Smooth muscle cell (in vitro differentiated cells): Measurements from ENCODE around the gene LAMTOR4. TPM values are rescaled to one million over a fixed set of nuclear protein-coding genes. Genes with fewer than 3 reads are reported as not detected.

Experiments
- DNase-seq: peaks from one replicate; lab custom pipeline; 2025; ENCODE audit not compliant: unreplicated experiment; lab: John Stamatoyannopoulos, UW
- H2AFZ ChIP-seq: fragments of 200-600 bp; sonication (generic); 2 replicates; pipeline ENCODE4 v1.6.0; 2016; ENCODE audit warnings: antibody characterized with exemption, low read depth, mild to moderate bottlenecking
- H3F3A ChIP-seq: fragments of 200-600 bp; sonication (generic); 2 replicates; pipeline ENCODE4 v1.6.0; 2017; ENCODE audit warnings: antibody characterized with exemption, low read depth
- H3K27ac ChIP-seq: fragments of 200-600 bp; sonication (generic); 2 replicates; pipeline ENCODE4 v1.5.1; 2016; ENCODE audit warnings: low read depth, mild to moderate bottlenecking
- H3K27me3 ChIP-seq: fragments of 200-600 bp; sonication (generic); 2 replicates; pipeline ENCODE4 v1.6.1; 2016; ENCODE audit warnings: low read depth, mild to moderate bottlenecking
- H3K36me3 ChIP-seq: fragments of 200-600 bp; sonication (generic); 2 replicates; pipeline ENCODE4 v1.5.1; 2016; ENCODE audit warnings: low read depth
- H3K4me1 ChIP-seq: fragments of 200-600 bp; sonication (generic); 2 replicates; pipeline ENCODE4 v1.5.1; 2016; ENCODE audit warnings: low read depth
- H3K4me2 ChIP-seq: fragments of 200-600 bp; sonication (generic); 2 replicates; pipeline ENCODE4 v1.6.0; 2016; ENCODE audit warnings: mild to moderate bottlenecking
- H3K4me3 ChIP-seq: fragments of 200-600 bp; sonication (generic); 2 replicates; pipeline ENCODE4 v1.5.1; 2016; ENCODE audit warnings: mild to moderate bottlenecking
- H3K79me2 ChIP-seq: fragments of 200-600 bp; sonication (generic); 2 replicates; pipeline ENCODE4 v1.6.0; 2016; ENCODE audit warnings: low read depth, mild to moderate bottlenecking
- H3K9ac ChIP-seq: fragments of 200-600 bp; sonication (generic); 2 replicates; pipeline ENCODE4 v1.6.0; 2016; ENCODE audit warnings: low read depth
- H3K9me3 ChIP-seq: fragments of 200-600 bp; sonication (generic); replicated peaks from 2 replicates; pipeline ENCODE4 v1.5.1; 2016; ENCODE audit warnings: low read depth
- H4K20me1 ChIP-seq: fragments of 200-600 bp; sonication (generic); 2 replicates; pipeline ENCODE4 v1.6.0; 2016; ENCODE audit warnings: low read depth
- WGBS: methylation state at CpG from one replicate; pipeline ENCODE4 v1.1.7; 2016; ENCODE audit warnings: low lambda C conversion rate; 5-methylcytosine and 5-hydroxymethylcytosine counted together
- polyA plus RNA-seq: library from polyadenylated mRNA; unstranded; fragments of >200 nt; fragmentation: Nextera tagmentation; extraction: Ambion mirVana; gene quantifications from 2 replicates; pipeline ENCODE4 v1.2.1, GENCODE V29; 2016
- total RNA-seq: library from RNA; depleted of rRNA; stranded (reverse); fragments of >200 nt; gene quantifications from 2 replicates; pipeline ENCODE4 v1.2.3, GENCODE V29; 2014
- TF ChIP-seq, protein P1 (sequence below): fragments of 200-600 bp; sonication (generic); IDR thresholded peaks from 2 replicates; pipeline ENCODE4 v1.5.1; 2017; ENCODE audit warnings: borderline replicate concordance, mild to moderate bottlenecking, antibody characterized with exemption; ENCODE audit not compliant: insufficient read depth, poor library complexity, severe bottlenecking

The LAMTOR4 gene
- total and polyA plus RNA-seq, 2 experiments from 2014 or later: 108 to 203 TPM

DNA sequence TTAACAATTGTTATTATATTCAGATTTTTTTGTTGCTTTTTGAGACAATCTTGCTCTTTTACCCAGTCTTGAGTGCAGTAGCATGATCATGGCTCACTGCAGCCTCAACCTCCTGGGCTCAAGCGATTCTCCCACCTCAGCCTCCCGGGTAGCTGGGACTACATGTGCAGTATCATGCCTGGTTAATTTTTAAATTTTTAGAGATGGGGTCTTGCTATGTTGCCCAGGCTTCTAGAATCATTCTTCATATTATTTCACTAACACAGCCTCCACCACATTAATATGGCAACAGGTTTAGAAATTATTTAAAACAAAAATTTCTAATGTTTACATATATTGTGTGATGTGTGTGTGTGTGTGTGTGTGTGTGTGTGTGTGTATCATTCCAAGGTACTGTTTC is 1.4 kb upstream of the LAMTOR4 start:
- TF ChIP-seq, protein P1, sequence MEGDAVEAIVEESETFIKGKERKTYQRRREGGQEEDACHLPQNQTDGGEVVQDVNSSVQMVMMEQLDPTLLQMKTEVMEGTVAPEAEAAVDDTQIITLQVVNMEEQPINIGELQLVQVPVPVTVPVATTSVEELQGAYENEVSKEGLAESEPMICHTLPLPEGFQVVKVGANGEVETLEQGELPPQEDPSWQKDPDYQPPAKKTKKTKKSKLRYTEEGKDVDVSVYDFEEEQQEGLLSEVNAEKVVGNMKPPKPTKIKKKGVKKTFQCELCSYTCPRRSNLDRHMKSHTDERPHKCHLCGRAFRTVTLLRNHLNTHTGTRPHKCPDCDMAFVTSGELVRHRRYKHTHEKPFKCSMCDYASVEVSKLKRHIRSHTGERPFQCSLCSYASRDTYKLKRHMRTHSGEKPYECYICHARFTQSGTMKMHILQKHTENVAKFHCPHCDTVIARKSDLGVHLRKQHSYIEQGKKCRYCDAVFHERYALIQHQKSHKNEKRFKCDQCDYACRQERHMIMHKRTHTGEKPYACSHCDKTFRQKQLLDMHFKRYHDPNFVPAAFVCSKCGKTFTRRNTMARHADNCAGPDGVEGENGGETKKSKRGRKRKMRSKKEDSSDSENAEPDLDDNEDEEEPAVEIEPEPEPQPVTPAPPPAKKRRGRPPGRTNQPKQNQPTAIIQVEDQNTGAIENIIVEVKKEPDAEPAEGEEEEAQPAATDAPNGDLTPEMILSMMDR: no peak
- H3K4me2 ChIP-seq: no peak overlapping the region
- DNase-seq: no peak
- H2AFZ ChIP-seq: no peak overlapping the region
- no peak overlapping the region for H3K27ac ChIP-seq
- H3K9ac ChIP-seq: no peak overlapping the region
- H4K20me1 ChIP-seq: no peaks in the 10 kb centered on the region
- H3K4me1 ChIP-seq: peaks cover 7% of the 10 kb centered on the region
- peaks cover 16% of the 10 kb centered on the region for H3K79me2 ChIP-seq
- H3F3A ChIP-seq: no peaks in the 10 kb centered on the region
- no peaks in the 10 kb centered on the region for H3K9me3 ChIP-seq
- no peaks in the 10 kb centered on the region for H3K36me3 ChIP-seq
- H3K4me3 ChIP-seq: no peak overlapping the region
- no peaks in the 10 kb centered on the region for H3K27me3 ChIP-seq
- 98% methylated on average over 2 of the region's 2 CpGs for WGBS

DNA sequence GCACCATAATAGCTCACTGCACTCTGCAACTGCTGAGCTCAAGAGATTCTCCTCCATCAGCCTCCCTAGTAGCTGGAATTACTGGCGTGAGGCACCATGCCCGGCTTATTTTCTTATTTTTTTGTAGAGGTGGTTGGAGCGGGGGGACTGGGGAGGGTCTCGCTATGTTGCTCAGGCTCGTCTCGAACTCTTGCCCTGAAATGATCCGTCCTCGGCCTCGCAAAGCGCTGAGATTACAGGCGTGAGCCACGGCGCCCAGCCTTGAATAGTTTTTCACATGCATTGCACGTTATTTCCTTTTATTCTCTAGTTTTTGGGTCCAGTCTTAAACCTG is 526 bp upstream of the LAMTOR4 start:
- Histone ChIP-seq H3K4me2 (peak overlapping the region; percentile 85), H3K79me2 (peaks cover 16% of the 10 kb centered on the region), H3K4me1 (peaks cover 7% of the 10 kb centered on the region), H3K27me3 (no peaks in the 10 kb centered on the region), H2AFZ (peak overlapping the region; percentile 87), H3K9ac (no peak overlapping the region), H3K27ac (peak overlapping the region; percentile 9), H3K9me3 (no peaks in the 10 kb centered on the region), H3K4me3 (peak overlapping the region; percentile 89), H4K20me1 (no peaks in the 10 kb centered on the region), H3F3A (no peaks in the 10 kb centered on the region), H3K36me3 (no peaks in the 10 kb centered on the region)
- WGBS: 61% methylated on average over 14 of the region's 14 CpGs
- DNase-seq: no peak
- TF ChIP-seq, protein P1: no peak

- DNase-seq: no peak
- no peak overlapping the region for H3K4me3 ChIP-seq
- TF ChIP-seq, protein P1: no peak
- no peaks in the 10 kb centered on the region for H3K36me3 ChIP-seq
- H3K9ac ChIP-seq: no peak overlapping the region
- H3F3A ChIP-seq: peaks cover 3% of the 10 kb centered on the region
- H3K4me1 ChIP-seq: peaks cover 10% of the 10 kb centered on the region
- H3K9me3 ChIP-seq: no peaks in the 10 kb centered on the region
- no peak overlapping the region for H3K4me2 ChIP-seq
- H2AFZ ChIP-seq: no peak overlapping the region
- H3K27me3 ChIP-seq: no peaks in the 10 kb centered on the region
- peaks cover 16% of the 10 kb centered on the region for H3K79me2 ChIP-seq
- no peak overlapping the region for H3K27ac ChIP-seq
- peaks cover 23% of the 10 kb centered on the region for H4K20me1 ChIP-seq
Measured at GRCh38 chr7:100152404-100152803, 3.7 kb downstream of the LAMTOR4 start.

DNA sequence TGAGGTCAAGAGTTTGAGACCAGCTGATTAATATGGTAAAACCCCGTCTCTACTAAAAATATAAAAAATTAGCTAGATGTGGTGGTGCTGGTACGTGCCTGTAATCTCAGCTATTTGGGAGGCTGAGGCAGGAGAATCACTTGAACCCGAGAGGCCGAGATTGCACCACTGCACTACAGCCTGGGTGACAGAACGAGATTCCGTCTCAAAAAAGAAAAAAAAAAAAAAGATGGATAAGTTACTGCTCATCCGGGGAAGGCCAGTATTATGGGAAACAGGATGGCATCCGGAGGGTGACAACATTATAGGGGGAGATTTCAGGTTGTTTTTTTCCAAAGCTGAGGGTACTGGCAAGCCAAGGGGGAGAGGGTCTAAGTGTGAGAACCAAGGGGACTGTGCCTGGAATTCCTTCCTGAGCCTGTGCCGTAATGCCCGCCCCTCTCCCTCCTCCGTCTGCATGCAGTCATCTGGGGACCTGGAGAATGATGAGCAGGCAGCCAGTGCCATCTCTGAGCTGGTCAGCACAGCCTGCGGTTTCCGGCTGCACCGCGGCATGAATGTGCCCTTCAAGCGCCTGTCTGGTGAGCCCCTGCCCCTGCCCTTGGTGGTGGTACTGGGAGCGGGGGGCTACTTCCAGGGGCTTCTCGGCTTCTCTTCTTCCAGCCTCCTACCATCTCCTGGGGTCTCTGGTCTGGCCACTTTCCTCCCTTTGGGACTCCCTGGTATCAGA is 4.4 kb downstream of the LAMTOR4 start:
- WGBS: 97% methylated on average over 18 of the region's 18 CpGs
- Histone ChIP-seq H3K4me2 (no peak overlapping the region), H3K79me2 (peaks cover 16% of the 10 kb centered on the region), H2AFZ (no peak overlapping the region), H4K20me1 (peaks cover 27% of the 10 kb centered on the region), H3K27me3 (no peaks in the 10 kb centered on the region), H3K27ac (no peak overlapping the region), H3K36me3 (no peaks in the 10 kb centered on the region), H3K9ac (no peak overlapping the region), H3K4me1 (peaks cover 16% of the 10 kb centered on the region), H3K9me3 (no peaks in the 10 kb centered on the region), H3K4me3 (no peak overlapping the region), H3F3A (peaks cover 7% of the 10 kb centered on the region)
- no peak for DNase-seq
- TF ChIP-seq, protein P1: no peak
